ENCODE results near the gene SFXN3. TPM values are rescaled to one million over a fixed set of nuclear protein-coding genes. Genes with fewer than 3 reads are reported as not detected.

Gene SFXN3
- total RNA-seq, 1 donor from 2014 or later = 81.0 TPM

DNA sequence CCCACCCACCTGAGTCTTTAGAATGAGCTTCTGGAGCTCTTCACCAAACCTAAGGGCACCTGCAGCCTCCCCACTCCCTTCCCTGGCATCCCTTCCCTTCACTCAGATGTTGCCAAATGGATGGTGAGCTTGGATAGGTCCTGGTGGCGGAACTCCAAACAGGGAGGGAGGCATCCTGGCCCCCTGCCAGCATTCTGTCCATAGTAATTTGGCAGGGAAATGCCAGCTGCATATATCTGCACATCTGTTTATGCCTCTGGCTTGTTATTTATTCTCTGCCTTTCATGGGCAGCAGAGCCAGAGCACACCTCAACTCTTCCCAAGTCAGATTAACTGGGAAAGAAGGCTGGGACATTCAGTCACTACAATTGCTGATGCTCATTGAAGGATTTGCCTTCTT, 48.8 kb downstream of the SFXN3 start:
- H3K36me3 Mint-ChIP-seq (ENCODE audit: unreplicated experiment) = no peaks in the 10 kb centered on the region
- H3K9me3 Mint-ChIP-seq (ENCODE audit: unreplicated experiment) = no peaks in the 10 kb centered on the region
- DNase-seq (ENCODE audit: extremely low spot score, unreplicated experiment) = no peak
- H3K4me3 Mint-ChIP-seq (ENCODE audit: unreplicated experiment) = no peak overlapping the region
- no peaks in the 10 kb centered on the region for H3K4me1 Mint-ChIP-seq (ENCODE audit: unreplicated experiment)
- H3K27ac Mint-ChIP-seq (ENCODE audit: unreplicated experiment) = no peak overlapping the region
- peaks cover 42% of the 10 kb centered on the region for H3K27me3 Mint-ChIP-seq (ENCODE audit: unreplicated experiment)
- TF ChIP-seq, protein P1, sequence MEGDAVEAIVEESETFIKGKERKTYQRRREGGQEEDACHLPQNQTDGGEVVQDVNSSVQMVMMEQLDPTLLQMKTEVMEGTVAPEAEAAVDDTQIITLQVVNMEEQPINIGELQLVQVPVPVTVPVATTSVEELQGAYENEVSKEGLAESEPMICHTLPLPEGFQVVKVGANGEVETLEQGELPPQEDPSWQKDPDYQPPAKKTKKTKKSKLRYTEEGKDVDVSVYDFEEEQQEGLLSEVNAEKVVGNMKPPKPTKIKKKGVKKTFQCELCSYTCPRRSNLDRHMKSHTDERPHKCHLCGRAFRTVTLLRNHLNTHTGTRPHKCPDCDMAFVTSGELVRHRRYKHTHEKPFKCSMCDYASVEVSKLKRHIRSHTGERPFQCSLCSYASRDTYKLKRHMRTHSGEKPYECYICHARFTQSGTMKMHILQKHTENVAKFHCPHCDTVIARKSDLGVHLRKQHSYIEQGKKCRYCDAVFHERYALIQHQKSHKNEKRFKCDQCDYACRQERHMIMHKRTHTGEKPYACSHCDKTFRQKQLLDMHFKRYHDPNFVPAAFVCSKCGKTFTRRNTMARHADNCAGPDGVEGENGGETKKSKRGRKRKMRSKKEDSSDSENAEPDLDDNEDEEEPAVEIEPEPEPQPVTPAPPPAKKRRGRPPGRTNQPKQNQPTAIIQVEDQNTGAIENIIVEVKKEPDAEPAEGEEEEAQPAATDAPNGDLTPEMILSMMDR (IDR thresholded peaks at IDR 0.05) = no peak

DNA sequence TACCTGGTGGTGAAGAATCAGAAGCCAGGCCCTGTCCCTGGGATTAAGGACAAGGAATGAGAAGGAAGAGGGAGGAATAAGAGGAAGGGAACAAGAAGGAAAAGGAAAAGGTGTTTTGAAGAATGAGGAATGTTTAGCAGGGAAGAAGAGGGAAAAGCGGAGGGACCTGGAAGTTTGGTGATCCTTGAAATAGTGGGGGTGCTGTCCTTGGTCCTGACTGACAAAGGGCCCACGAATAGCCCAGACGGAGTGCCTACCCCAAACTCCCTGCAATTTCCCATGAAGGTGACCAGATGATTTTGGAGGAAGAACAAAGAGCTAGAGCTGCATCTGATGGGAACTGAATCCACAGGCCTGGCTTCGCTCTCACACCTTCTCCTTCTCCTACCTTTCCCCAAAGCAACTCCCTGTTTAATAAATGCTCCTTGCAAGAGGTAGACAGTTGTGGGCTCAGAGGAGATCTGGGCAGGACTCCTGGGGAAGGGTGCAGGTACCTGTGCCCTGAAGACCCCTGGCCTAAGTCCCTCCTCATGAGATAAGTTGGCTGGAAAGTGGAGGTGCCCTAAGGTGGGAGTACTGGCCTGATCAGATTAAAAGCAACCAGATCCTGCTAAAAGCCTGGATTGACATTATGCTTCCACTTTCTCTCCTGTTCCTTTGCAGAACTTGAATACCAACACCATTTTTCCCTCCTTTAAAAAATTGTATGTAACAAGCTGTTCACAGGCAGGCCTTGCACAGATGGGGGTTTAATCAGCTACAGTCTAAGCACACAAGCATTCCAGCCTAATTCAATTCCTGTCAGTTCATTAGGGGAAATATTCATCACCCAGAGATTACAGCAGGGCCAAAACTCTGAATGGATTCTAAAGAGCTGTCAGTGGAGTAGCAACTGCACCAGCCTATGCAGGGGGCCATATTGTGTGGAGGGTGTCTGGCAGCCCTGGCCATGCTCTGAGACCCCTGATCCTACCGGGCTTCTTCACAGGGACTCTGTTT, 50.2 kb downstream of the SFXN3 start:
- H3K4me1 Mint-ChIP-seq (ENCODE audit: unreplicated experiment) = no peaks in the 10 kb centered on the region
- H3K27me3 Mint-ChIP-seq (ENCODE audit: unreplicated experiment) = peaks cover 36% of the 10 kb centered on the region
- no peaks in the 10 kb centered on the region for H3K9me3 Mint-ChIP-seq (ENCODE audit: unreplicated experiment)
- H3K36me3 Mint-ChIP-seq (ENCODE audit: unreplicated experiment) = no peaks in the 10 kb centered on the region
- no peak overlapping the region for H3K4me3 Mint-ChIP-seq (ENCODE audit: unreplicated experiment)
- no peak overlapping the region for H3K27ac Mint-ChIP-seq (ENCODE audit: unreplicated experiment)
- no peak for DNase-seq (ENCODE audit: extremely low spot score, unreplicated experiment)
- TF ChIP-seq, protein P1 (IDR thresholded peaks at IDR 0.05) = no peak

GRCh38 chr10:101085846-101086245, 54.8 kb downstream of the SFXN3 start:
- Mint-ChIP-seq H3K36me3 (ENCODE audit: unreplicated experiment) (no peaks in the 10 kb centered on the region), H3K9me3 (ENCODE audit: unreplicated experiment) (no peaks in the 10 kb centered on the region), H3K4me3 (ENCODE audit: unreplicated experiment) (no peak overlapping the region), H3K4me1 (ENCODE audit: unreplicated experiment) (no peaks in the 10 kb centered on the region), H3K27ac (ENCODE audit: unreplicated experiment) (no peak overlapping the region), H3K27me3 (ENCODE audit: unreplicated experiment) (peaks cover 24% of the 10 kb centered on the region)
- TF ChIP-seq, protein P1 (IDR thresholded peaks at IDR 0.05) = no peak
- no peak for DNase-seq (ENCODE audit: extremely low spot score, unreplicated experiment)

DNA sequence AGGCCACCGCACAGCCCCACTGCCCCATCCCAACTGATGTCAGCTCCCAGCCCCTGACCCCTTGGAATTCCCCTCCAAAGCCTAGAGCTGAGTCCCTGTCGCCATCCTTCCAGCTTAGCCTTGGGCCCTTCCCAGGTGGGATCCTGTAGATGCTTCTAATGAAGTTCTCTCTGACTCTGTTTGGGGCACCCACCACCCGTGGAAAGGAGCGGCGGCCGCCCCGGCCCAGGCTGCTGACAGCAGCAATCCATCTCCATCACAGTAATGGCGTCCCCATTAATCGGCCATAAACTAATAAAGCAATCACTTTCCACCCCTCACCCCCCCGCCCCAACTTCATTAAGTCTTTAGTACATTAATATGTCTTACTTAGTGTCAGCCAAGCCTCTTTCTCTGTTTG, 56.3 kb downstream of the SFXN3 start:
- H3K27ac Mint-ChIP-seq (ENCODE audit: unreplicated experiment) = no peak overlapping the region
- no peak overlapping the region for H3K4me3 Mint-ChIP-seq (ENCODE audit: unreplicated experiment)
- H3K36me3 Mint-ChIP-seq (ENCODE audit: unreplicated experiment) = no peaks in the 10 kb centered on the region
- TF ChIP-seq, protein P1 (IDR thresholded peaks at IDR 0.05) = no peak
- H3K9me3 Mint-ChIP-seq (ENCODE audit: unreplicated experiment) = no peaks in the 10 kb centered on the region
- H3K4me1 Mint-ChIP-seq (ENCODE audit: unreplicated experiment) = peaks cover 12% of the 10 kb centered on the region
- DNase-seq (ENCODE audit: extremely low spot score, unreplicated experiment) = no peak
- peaks cover 17% of the 10 kb centered on the region for H3K27me3 Mint-ChIP-seq (ENCODE audit: unreplicated experiment)

DNA sequence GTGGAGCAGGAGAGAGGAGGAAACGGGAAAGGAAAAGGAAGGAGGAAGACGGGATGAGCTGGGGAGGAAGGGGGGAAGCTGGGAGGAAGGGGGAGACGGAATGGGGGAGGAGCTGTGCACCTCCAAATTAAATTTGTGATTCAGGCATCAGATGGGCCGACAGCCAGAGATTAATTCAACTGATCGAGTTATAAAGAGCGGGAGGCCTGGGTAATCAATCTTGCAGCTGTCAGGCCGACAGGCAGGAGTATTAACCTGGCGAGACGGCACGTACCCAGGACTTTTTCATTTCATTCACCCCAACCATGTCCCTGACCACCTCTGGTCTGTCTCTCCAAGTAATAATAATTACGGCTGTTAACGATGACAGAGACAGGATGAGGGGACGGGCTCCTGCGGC, 56.9 kb downstream of the SFXN3 start:
- Mint-ChIP-seq H3K4me1 (ENCODE audit: unreplicated experiment) (peaks cover 12% of the 10 kb centered on the region), H3K27me3 (ENCODE audit: unreplicated experiment) (peaks cover 17% of the 10 kb centered on the region), H3K27ac (ENCODE audit: unreplicated experiment) (no peak overlapping the region), H3K36me3 (ENCODE audit: unreplicated experiment) (no peaks in the 10 kb centered on the region), H3K4me3 (ENCODE audit: unreplicated experiment) (no peak overlapping the region), H3K9me3 (ENCODE audit: unreplicated experiment) (no peaks in the 10 kb centered on the region)
- no peak for DNase-seq (ENCODE audit: extremely low spot score, unreplicated experiment)
- TF ChIP-seq, protein P1 (IDR thresholded peaks at IDR 0.05) = no peak

Data from osteocyte (in vitro differentiated cells).